Panc1 (cell line): ENCODE data around the gene SCAF1. TPM values are rescaled to one million over a fixed set of nuclear protein-coding genes. Genes with fewer than 3 reads are reported as not detected.

Source experiments
- ATAC-seq: fragments of 200-7000 bp; cut with Tn5 transposase; 2 replicates; pipeline ENCODE4 v1.9.1; 2020; ENCODE audit warnings: mild to moderate bottlenecking, moderate library complexity
- BruUV-seq: library from RNA; stranded (reverse); fragments of 400-500 nt; replicated peaks from 2 replicates; lab custom pipeline; 2021; lab: Mats Ljungman, UMichigan
- CTCF ChIA-PET: fragments of 300-600 bp; sonication (Branson Sonifier 250); formaldehyde crosslinking; loops from one replicate; lab custom pipeline; 2022; ENCODE audit warnings: antibody characterized with exemption; lab: Charles Lee
- POLR2A ChIA-PET: fragments of 300-600 bp; sonication (Branson Sonifier 250); formaldehyde crosslinking; loops from one replicate; lab custom pipeline; 2022; ENCODE audit warnings: antibody characterized with exemption; lab: Charles Lee
- DNase-seq: peaks from one replicate; pipeline ENCODE4 v3.0.0-alpha.2; 2010; ENCODE audit warnings: low read depth, low spot score
- H3K27ac ChIP-seq: 2 replicates; pipeline ENCODE4 v1.5.1; 2011; ENCODE audit warnings: mild to moderate bottlenecking, low read length, inconsistent platforms
- H3K27me3 ChIP-seq: fragments of 200-500 bp; sonication (Bioruptor generic); 2 replicates; pipeline ENCODE4 v1.6.0; 2014; ENCODE audit warnings: low read length, inconsistent platforms; ENCODE audit not compliant: control insufficient read depth, insufficient read depth
- H3K36me3 ChIP-seq: fragments of 200-500 bp; sonication (Bioruptor generic); 2 replicates; pipeline ENCODE4 v1.5.1; 2014; ENCODE audit warnings: inconsistent platforms, mild to moderate bottlenecking, low read length, moderate library complexity; ENCODE audit not compliant: control insufficient read depth, insufficient read depth
- H3K4me1 ChIP-seq: 2 replicates; pipeline ENCODE4 v1.5.1; 2011; ENCODE audit warnings: inconsistent platforms, mild to moderate bottlenecking, low read length, moderate library complexity; ENCODE audit not compliant: control insufficient read depth, insufficient read depth
- H3K4me3 ChIP-seq, 2 experiments: 2 replicates each; pipeline ENCODE4 v1.5.1; 2011 to 2012; ENCODE audit warnings: low read depth in 2 of 2, low read length in 2 of 2, mild to moderate bottlenecking in 2 of 2, inconsistent platforms in 1 of 2, moderate library complexity in 1 of 2
- H3K9me3 ChIP-seq: fragments of 200-500 bp; sonication (Bioruptor generic); 2 replicates; pipeline ENCODE4 v1.5.1; 2014; ENCODE audit warnings: low read depth, mild to moderate bottlenecking, inconsistent platforms, low read length, moderate library complexity; ENCODE audit not compliant: control insufficient read depth, insufficient read depth
- POLR2AphosphoS5 ChIP-seq: IDR thresholded peaks from 2 replicates; pipeline ENCODE4 v1.6.1; 2012; ENCODE audit warnings: mild to moderate bottlenecking, low read depth, low read length, moderate library complexity
- SIN3A ChIP-seq: IDR thresholded peaks from 2 replicates; pipeline ENCODE4 v1.6.1; 2012; ENCODE audit warnings: low read depth, mild to moderate bottlenecking, low read length, moderate library complexity, borderline replicate concordance; ENCODE audit not compliant: insufficient read depth
- TCF7L2 ChIP-seq: IDR thresholded peaks from 2 replicates; pipeline ENCODE4 v1.6.1; 2011; ENCODE audit warnings: mild to moderate bottlenecking, low read depth, low read length, inconsistent platforms
- in situ Hi-C: cut with HindIII; loops from 2 replicates; pipeline ENCODE4 v1.10.0; 2016; ENCODE audit warnings: low sequenced_read_pairs, low pct_unique_long_range_greater_than_20kb
- intact Hi-C: fragments of 100-400 bp; cut with micrococcal nuclease; formaldehyde crosslinking; loops from one replicate; pipeline ENCODE4 v1.10.0; 2022; ENCODE audit not compliant: unreplicated experiment
- total RNA-seq: library from RNA; stranded (reverse); gene quantifications from one replicate; pipeline ENCODE4 v1.2.1, GENCODE V29; 2021; ENCODE audit not compliant: unreplicated experiment
- TF ChIP-seq, protein P1 (sequence below): fragments of 450-650 bp; IDR thresholded peaks from 2 replicates; pipeline ENCODE4 v1.5.1; 2017; ENCODE audit warnings: mild to moderate bottlenecking
- TF ChIP-seq, protein P2 (sequence below), 2 experiments: IDR thresholded peaks; 2 replicates each; pipeline ENCODE4 v1.6.1; 2011 to 2012; ENCODE audit warnings: low read depth in 2 of 2, control low read depth in 1 of 2, low read length in 1 of 2, mild to moderate bottlenecking in 1 of 2, moderate library complexity in 1 of 2; ENCODE audit not compliant: insufficient read depth in 1 of 2

The SCAF1 gene
- total RNA-seq, 1 experiment from 2014 or later, result 77.4 TPM

DNA sequence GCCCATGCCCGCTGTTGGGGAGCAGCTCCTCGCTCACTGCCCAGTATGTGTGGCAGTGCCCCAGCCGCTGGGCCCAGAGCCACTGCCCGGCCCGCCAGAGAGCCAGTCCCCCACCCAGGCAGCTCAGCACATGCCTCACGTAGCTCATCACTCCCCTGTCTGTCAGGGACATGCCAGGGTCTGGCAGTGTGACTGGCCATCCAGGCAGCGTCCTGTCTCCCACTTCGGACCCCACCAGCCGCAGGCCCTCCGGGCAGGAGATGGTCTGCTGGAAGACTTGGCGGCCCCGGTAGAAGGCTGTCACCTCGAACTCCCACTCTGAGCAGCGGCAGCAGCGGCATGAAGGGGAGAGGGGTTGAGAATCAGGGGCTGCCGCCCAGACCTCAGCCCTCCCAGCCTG is 20.0 kb downstream of the SCAF1 start:
- in situ Hi-C loops (no loop called here), intact Hi-C loops (no loop called here)
- no peak overlapping the region for H3K27ac ChIP-seq
- DNase-seq (no peak), ATAC-seq (no peak)
- no peaks in the 10 kb centered on the region for H3K27me3 ChIP-seq
- CTCF ChIA-PET, result no interaction called here
- H3K36me3 ChIP-seq, result peaks cover 10% of the 10 kb centered on the region; the same call in 1 of the 2 replicates
- H3K4me3 ChIP-seq, result no peak overlapping the region
- H3K9me3 ChIP-seq, result no peaks in the 10 kb centered on the region
- TF ChIP-seq POLR2AphosphoS5 (no peak), TCF7L2 (no peak), SIN3A (no peak)
- TF ChIP-seq, protein P1, sequence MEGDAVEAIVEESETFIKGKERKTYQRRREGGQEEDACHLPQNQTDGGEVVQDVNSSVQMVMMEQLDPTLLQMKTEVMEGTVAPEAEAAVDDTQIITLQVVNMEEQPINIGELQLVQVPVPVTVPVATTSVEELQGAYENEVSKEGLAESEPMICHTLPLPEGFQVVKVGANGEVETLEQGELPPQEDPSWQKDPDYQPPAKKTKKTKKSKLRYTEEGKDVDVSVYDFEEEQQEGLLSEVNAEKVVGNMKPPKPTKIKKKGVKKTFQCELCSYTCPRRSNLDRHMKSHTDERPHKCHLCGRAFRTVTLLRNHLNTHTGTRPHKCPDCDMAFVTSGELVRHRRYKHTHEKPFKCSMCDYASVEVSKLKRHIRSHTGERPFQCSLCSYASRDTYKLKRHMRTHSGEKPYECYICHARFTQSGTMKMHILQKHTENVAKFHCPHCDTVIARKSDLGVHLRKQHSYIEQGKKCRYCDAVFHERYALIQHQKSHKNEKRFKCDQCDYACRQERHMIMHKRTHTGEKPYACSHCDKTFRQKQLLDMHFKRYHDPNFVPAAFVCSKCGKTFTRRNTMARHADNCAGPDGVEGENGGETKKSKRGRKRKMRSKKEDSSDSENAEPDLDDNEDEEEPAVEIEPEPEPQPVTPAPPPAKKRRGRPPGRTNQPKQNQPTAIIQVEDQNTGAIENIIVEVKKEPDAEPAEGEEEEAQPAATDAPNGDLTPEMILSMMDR, result no peak
- TF ChIP-seq, protein P2, sequence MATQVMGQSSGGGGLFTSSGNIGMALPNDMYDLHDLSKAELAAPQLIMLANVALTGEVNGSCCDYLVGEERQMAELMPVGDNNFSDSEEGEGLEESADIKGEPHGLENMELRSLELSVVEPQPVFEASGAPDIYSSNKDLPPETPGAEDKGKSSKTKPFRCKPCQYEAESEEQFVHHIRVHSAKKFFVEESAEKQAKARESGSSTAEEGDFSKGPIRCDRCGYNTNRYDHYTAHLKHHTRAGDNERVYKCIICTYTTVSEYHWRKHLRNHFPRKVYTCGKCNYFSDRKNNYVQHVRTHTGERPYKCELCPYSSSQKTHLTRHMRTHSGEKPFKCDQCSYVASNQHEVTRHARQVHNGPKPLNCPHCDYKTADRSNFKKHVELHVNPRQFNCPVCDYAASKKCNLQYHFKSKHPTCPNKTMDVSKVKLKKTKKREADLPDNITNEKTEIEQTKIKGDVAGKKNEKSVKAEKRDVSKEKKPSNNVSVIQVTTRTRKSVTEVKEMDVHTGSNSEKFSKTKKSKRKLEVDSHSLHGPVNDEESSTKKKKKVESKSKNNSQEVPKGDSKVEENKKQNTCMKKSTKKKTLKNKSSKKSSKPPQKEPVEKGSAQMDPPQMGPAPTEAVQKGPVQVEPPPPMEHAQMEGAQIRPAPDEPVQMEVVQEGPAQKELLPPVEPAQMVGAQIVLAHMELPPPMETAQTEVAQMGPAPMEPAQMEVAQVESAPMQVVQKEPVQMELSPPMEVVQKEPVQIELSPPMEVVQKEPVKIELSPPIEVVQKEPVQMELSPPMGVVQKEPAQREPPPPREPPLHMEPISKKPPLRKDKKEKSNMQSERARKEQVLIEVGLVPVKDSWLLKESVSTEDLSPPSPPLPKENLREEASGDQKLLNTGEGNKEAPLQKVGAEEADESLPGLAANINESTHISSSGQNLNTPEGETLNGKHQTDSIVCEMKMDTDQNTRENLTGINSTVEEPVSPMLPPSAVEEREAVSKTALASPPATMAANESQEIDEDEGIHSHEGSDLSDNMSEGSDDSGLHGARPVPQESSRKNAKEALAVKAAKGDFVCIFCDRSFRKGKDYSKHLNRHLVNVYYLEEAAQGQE (IDR thresholded peaks at IDR 0.05; ENCODE audit: insufficient read depth in 1 of 2, low read depth in 2 of 2, low read length in 1 of 2), result no peak
- POLR2A ChIA-PET, result no interaction called here
- no TSS peak for BruUV-seq
- no peaks in the 10 kb centered on the region for H3K4me1 ChIP-seq

DNA sequence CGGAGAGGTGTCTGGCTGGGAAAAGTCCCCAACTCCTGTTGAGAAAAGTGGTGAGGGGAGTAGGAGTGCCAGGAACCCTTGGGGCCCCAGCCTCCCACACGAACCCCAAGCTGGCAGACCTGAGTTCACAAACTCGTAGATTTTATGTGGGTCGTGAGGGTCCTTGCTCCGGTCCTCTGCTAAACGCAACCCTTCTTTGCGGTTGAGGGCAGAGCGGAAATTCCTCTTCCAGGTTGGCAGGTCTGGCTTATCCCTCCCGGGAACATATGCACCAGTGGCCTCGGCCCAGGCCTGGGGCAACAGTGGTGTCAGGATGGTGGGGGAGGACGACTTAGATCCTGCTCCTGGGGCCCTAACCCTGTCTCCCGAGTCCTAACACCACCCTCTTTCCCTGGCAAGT is 21.2 kb downstream of the SCAF1 start:
- H3K4me1 ChIP-seq, result peaks cover 2% of the 10 kb centered on the region; the same call in 1 of the 2 replicates
- BruUV-seq, result no TSS peak
- ATAC-seq, result no peak
- H3K9me3 ChIP-seq, result no peaks in the 10 kb centered on the region
- no peak for TF ChIP-seq SIN3A
- no peak for TF ChIP-seq POLR2AphosphoS5
- TF ChIP-seq, protein P2 (IDR thresholded peaks at IDR 0.05; ENCODE audit: insufficient read depth in 1 of 2, low read depth in 2 of 2, low read length in 1 of 2), result no peak
- no peak for TF ChIP-seq TCF7L2
- TF ChIP-seq, protein P1, result no peak
- in situ Hi-C loops (no loop called here), intact Hi-C loops (no loop called here)
- no peak overlapping the region for H3K4me3 ChIP-seq
- DNase-seq, result no peak
- CTCF ChIA-PET, result interaction anchor here (0.8 kb wide), 1 partner anchor 9 kb away, joined by 6 read pairs; no protein-coding TSS in a partner anchor
- peaks cover 10% of the 10 kb centered on the region; the same call in 1 of the 2 replicates for H3K36me3 ChIP-seq
- no peak overlapping the region for H3K27ac ChIP-seq
- no peaks in the 10 kb centered on the region for H3K27me3 ChIP-seq
- POLR2A ChIA-PET, result no interaction called here
